HepG2 (cell line): ENCODE results near the gene ASB16. TPM values are rescaled to one million over a fixed set of nuclear protein-coding genes. Genes with fewer than 3 reads are reported as not detected.

ENCODE experiments used
- DR1 ChIP-seq: sonication (generic); formaldehyde crosslinking; IDR thresholded peaks from 2 replicates; pipeline ENCODE4 v1.8.0; 2021; ENCODE audit warnings: mild to moderate bottlenecking, missing genetic modification reagents, inconsistent platforms
- FOXK1 ChIP-seq: sonication (generic); formaldehyde crosslinking; IDR thresholded peaks from 2 replicates; pipeline ENCODE4 v1.4.0; 2020; ENCODE audit warnings: low read depth, missing genetic modification reagents, borderline replicate concordance
- FOXK2 ChIP-seq: fragments of 450-650 bp; IDR thresholded peaks from 2 replicates; pipeline ENCODE4 v1.6.1; 2016
- HNRNPLL ChIP-seq: fragments of 200-400 bp; formaldehyde crosslinking; IDR thresholded peaks from 2 replicates; pipeline ENCODE4 v1.6.1; 2017; ENCODE audit warnings: mild to moderate bottlenecking, low read depth, low read length; ENCODE audit not compliant: poor library complexity, severe bottlenecking
- MEIS1 ChIP-seq: sonication (generic); formaldehyde crosslinking; IDR thresholded peaks from 2 replicates; pipeline ENCODE4 v1.9.0; 2021; ENCODE audit warnings: mild to moderate bottlenecking, missing genetic modification reagents, moderate library complexity, borderline replicate concordance
- MTF2 ChIP-seq: sonication (generic); formaldehyde crosslinking; IDR thresholded peaks from 2 replicates; pipeline ENCODE4 v1.5.0; 2020; ENCODE audit warnings: missing genetic modification reagents, borderline replicate concordance
- POGK ChIP-seq: sonication (generic); formaldehyde crosslinking; conservative IDR thresholded peaks from 2 replicates; pipeline ENCODE4 v1.8.0; 2022; ENCODE audit warnings: mild to moderate bottlenecking, moderate library complexity, missing genetic modification reagents
- REPIN1 ChIP-seq: sonication (generic); formaldehyde crosslinking; IDR thresholded peaks from 2 replicates; pipeline ENCODE4 v1.8.0; 2022; ENCODE audit warnings: missing genetic modification reagents, low read depth, mild to moderate bottlenecking, borderline replicate concordance
- THAP11 ChIP-seq: IDR thresholded peaks from 2 replicates; pipeline ENCODE4 v1.6.1; 2016; ENCODE audit warnings: missing biosample characterization, missing genetic modification reagents
- ZKSCAN5 ChIP-seq: sonication (generic); formaldehyde crosslinking; IDR thresholded peaks from 2 replicates; pipeline ENCODE4 v1.5.1; 2020; ENCODE audit warnings: mild to moderate bottlenecking, missing genetic modification reagents
- ZMAT5 ChIP-seq: sonication (generic); formaldehyde crosslinking; IDR thresholded peaks from 2 replicates; pipeline ENCODE4 v1.5.0; 2020; ENCODE audit warnings: mild to moderate bottlenecking, low read depth, missing genetic modification reagents, borderline replicate concordance
- ZNF143 ChIP-seq: sonication (generic); formaldehyde crosslinking; IDR thresholded peaks from 2 replicates; pipeline ENCODE4 v1.4.0; 2020; ENCODE audit warnings: missing genetic modification reagents
- ZNF234 ChIP-seq: sonication (generic); formaldehyde crosslinking; conservative IDR thresholded peaks from 2 replicates; pipeline ENCODE4 v1.5.1; 2020; ENCODE audit warnings: mild to moderate bottlenecking, missing genetic modification reagents
- ZNF280D ChIP-seq: sonication (generic); formaldehyde crosslinking; IDR thresholded peaks from 2 replicates; pipeline ENCODE4 v1.5.1; 2020; ENCODE audit warnings: mild to moderate bottlenecking, missing genetic modification reagents
- ZNF367 ChIP-seq: sonication (generic); formaldehyde crosslinking; IDR thresholded peaks from 2 replicates; pipeline ENCODE4 v1.4.0; 2020; ENCODE audit warnings: missing genetic modification reagents, borderline replicate concordance
- ZNF83 ChIP-seq: sonication (generic); formaldehyde crosslinking; IDR thresholded peaks from 2 replicates; pipeline ENCODE4 v1.4.0; 2020; ENCODE audit warnings: missing genetic modification reagents, mild to moderate bottlenecking, borderline replicate concordance
- polyA plus RNA-seq, 8 experiments: library from polyadenylated mRNA; depleted of rRNA in 3 of 8; stranded (reverse) in 7 of 8; unstranded in 1 of 8; fragments of >200 nt; fragmentation: Illumina TruSeq in 4 of 8; extraction: Trizol in 4 of 8; gene quantifications; 2 replicates each; pipeline versions ENCODE4 v1.2.1 to v1.2.3, GENCODE V29; 2011 to 2016; ENCODE audit warnings: low read depth in 4 of 8, missing spikeins in 1 of 8, mixed read lengths in 1 of 8; ENCODE audit not compliant: insufficient read depth in 1 of 8
- total RNA-seq, 5 experiments: library from RNA; depleted of rRNA; stranded (reverse); fragments of >200 nt; fragmentation: Illumina TruSeq; extraction: Trizol; gene quantifications; 2 replicates each; pipeline ENCODE4 v1.2.3, GENCODE V29; 2016; ENCODE audit warnings: low read depth in 1 of 5
- TF ChIP-seq, protein P1 (sequence below): sonication (generic); formaldehyde crosslinking; IDR thresholded peaks from 2 replicates; pipeline ENCODE4 v1.5.1; 2020; ENCODE audit warnings: missing genetic modification reagents, mild to moderate bottlenecking, borderline replicate concordance
- TF ChIP-seq, protein P2 (sequence below): sonication (generic); formaldehyde crosslinking; IDR thresholded peaks from 2 replicates; pipeline ENCODE4 v1.8.1; 2022; ENCODE audit warnings: low read depth, mild to moderate bottlenecking, missing genetic modification reagents

Gene ASB16
- total and polyA plus RNA-seq, 2 of the 13 experiments (the other 11 are each of a cell fraction or from before 2014, with no cell fraction given) = 0.07 TPM; not detected in 1

DNA sequence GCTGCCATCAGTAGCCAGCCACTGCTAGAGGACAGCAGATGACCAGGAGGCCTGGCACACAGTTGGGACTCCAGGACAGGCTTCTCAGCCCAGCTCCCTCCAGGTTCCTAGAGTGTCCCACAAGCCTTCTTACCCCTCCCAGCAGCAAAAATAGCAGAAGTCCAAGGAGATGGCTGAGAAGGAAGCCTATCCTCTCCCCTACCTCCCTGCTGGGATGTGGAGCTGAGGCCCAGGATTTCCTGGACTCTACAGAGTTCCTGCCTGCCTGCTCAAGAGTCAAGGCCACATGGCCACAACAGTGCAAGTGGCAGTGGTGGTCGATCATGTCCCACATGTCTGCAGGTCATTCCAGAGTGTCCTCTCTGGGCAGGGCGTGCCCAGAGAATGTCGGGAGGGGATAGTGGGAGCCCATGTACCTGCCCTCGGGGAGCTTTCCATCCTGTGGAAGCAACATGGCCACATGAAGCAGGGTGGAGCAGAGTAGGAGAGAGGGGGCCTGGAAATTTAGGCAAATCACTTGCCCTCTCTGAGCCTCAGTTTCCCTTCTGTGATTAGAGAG, 36.5 kb upstream of the ASB16 start (continued):
- TF ChIP-seq ZNF280D (CRISPR knock-in tag) = peak; percentile 79; the same call in 1 of the 2 replicates
- TF ChIP-seq ZNF234 (CRISPR knock-in tag) = no peak
- no peak for TF ChIP-seq FOXK2
- peak; percentile 56 for TF ChIP-seq ZNF143
- TF ChIP-seq ZKSCAN5 (CRISPR knock-in tag) = peak; percentile 63; the same call in 1 of the 2 replicates
- TF ChIP-seq ZMAT5 = no peak
- peak; percentile 59; the same call in 1 of the 2 replicates for TF ChIP-seq REPIN1 (CRISPR knock-in tag)
- no peak for TF ChIP-seq HNRNPLL
- TF ChIP-seq, protein P1, sequence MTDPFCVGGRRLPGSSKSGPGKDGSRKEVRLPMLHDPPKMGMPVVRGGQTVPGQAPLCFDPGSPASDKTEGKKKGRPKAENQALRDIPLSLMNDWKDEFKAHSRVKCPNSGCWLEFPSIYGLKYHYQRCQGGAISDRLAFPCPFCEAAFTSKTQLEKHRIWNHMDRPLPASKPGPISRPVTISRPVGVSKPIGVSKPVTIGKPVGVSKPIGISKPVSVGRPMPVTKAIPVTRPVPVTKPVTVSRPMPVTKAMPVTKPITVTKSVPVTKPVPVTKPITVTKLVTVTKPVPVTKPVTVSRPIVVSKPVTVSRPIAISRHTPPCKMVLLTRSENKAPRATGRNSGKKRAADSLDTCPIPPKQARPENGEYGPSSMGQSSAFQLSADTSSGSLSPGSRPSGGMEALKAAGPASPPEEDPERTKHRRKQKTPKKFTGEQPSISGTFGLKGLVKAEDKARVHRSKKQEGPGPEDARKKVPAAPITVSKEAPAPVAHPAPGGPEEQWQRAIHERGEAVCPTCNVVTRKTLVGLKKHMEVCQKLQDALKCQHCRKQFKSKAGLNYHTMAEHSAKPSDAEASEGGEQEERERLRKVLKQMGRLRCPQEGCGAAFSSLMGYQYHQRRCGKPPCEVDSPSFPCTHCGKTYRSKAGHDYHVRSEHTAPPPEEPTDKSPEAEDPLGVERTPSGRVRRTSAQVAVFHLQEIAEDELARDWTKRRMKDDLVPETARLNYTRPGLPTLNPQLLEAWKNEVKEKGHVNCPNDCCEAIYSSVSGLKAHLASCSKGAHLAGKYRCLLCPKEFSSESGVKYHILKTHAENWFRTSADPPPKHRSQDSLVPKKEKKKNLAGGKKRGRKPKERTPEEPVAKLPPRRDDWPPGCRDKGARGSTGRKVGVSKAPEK (CRISPR knock-in tag) = peak; percentile 48; the same call in 1 of the 2 replicates
- TF ChIP-seq, protein P2, sequence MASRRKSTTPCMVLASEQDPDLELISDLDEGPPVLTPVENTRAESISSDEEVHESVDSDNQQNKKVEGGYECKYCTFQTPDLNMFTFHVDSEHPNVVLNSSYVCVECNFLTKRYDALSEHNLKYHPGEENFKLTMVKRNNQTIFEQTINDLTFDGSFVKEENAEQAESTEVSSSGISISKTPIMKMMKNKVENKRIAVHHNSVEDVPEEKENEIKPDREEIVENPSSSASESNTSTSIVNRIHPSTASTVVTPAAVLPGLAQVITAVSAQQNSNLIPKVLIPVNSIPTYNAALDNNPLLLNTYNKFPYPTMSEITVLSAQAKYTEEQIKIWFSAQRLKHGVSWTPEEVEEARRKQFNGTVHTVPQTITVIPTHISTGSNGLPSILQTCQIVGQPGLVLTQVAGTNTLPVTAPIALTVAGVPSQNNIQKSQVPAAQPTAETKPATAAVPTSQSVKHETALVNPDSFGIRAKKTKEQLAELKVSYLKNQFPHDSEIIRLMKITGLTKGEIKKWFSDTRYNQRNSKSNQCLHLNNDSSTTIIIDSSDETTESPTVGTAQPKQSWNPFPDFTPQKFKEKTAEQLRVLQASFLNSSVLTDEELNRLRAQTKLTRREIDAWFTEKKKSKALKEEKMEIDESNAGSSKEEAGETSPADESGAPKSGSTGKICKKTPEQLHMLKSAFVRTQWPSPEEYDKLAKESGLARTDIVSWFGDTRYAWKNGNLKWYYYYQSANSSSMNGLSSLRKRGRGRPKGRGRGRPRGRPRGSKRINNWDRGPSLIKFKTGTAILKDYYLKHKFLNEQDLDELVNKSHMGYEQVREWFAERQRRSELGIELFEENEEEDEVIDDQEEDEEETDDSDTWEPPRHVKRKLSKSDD (CRISPR knock-in tag) = no peak
- TF ChIP-seq MTF2 (CRISPR knock-in tag) = no peak
- TF ChIP-seq DR1 (CRISPR knock-in tag) = no peak
- TF ChIP-seq ZNF83 (CRISPR knock-in tag) = peak; percentile 50; the same call in 1 of the 2 replicates
- TF ChIP-seq ZNF367 (CRISPR knock-in tag) = no peak
- TF ChIP-seq POGK (CRISPR knock-in tag) = peak; percentile 100
- peak; percentile 80 for TF ChIP-seq FOXK1 (CRISPR knock-in tag)
- peak; percentile 36; the same call in 1 of the 2 replicates for TF ChIP-seq THAP11 (CRISPR knock-in tag)
- peak; percentile 94 for TF ChIP-seq MEIS1 (CRISPR knock-in tag)
